Activated naive CD4-positive, alpha-beta T cell treated with anti-CD3 and anti-CD28 coated beads for 36 hours (primary cell): ENCODE results near the gene NDUFB11. TPM values are rescaled to one million over a fixed set of nuclear protein-coding genes. Genes with fewer than 3 reads are reported as not detected.

Experiments
- CTCF ChIA-PET: fragments of 350-600 bp; sonication (Branson Sonifier 250); formaldehyde crosslinking; loops from one replicate; lab custom pipeline; 2021; ENCODE audit warnings: antibody characterized with exemption; lab: Charles Lee
- DNase-seq: peaks from one replicate; pipeline ENCODE4 v3.0.0-alpha.2; 2020
- H3K27ac Mint-ChIP-seq: one replicate; pipeline ENCODE4 v1.8.0; 2021; ENCODE audit warnings: mild to moderate bottlenecking, mixed read lengths
- H3K27me3 Mint-ChIP-seq: one replicate; pipeline ENCODE4 v1.8.0; 2021; ENCODE audit warnings: low read depth, mixed read lengths
- H3K36me3 Mint-ChIP-seq: one replicate; pipeline ENCODE4 v1.8.0; 2021; ENCODE audit warnings: low read depth, mixed read lengths
- H3K4me1 Mint-ChIP-seq: one replicate; pipeline ENCODE4 v1.8.0; 2021; ENCODE audit warnings: low read depth, mixed read lengths
- H3K4me3 Mint-ChIP-seq: one replicate; pipeline ENCODE4 v1.8.0; 2021; ENCODE audit warnings: mild to moderate bottlenecking, moderate library complexity, mixed read lengths
- H3K9me3 Mint-ChIP-seq: one replicate; pipeline ENCODE4 v1.8.0; 2021; ENCODE audit warnings: mixed read lengths
- intact Hi-C: fragments of 100-400 bp; cut with micrococcal nuclease; formaldehyde crosslinking; loops from one replicate; pipeline ENCODE4 v1.15.1; 2023
- total RNA-seq, 2 experiments: library from RNA; stranded (reverse); gene quantifications; one replicate each; pipeline ENCODE4 v1.2.3, GENCODE V29; 2021

The NDUFB11 gene
- 10 to 100 TPM; 85.8 to 87.2 TPM for total RNA-seq

DNA sequence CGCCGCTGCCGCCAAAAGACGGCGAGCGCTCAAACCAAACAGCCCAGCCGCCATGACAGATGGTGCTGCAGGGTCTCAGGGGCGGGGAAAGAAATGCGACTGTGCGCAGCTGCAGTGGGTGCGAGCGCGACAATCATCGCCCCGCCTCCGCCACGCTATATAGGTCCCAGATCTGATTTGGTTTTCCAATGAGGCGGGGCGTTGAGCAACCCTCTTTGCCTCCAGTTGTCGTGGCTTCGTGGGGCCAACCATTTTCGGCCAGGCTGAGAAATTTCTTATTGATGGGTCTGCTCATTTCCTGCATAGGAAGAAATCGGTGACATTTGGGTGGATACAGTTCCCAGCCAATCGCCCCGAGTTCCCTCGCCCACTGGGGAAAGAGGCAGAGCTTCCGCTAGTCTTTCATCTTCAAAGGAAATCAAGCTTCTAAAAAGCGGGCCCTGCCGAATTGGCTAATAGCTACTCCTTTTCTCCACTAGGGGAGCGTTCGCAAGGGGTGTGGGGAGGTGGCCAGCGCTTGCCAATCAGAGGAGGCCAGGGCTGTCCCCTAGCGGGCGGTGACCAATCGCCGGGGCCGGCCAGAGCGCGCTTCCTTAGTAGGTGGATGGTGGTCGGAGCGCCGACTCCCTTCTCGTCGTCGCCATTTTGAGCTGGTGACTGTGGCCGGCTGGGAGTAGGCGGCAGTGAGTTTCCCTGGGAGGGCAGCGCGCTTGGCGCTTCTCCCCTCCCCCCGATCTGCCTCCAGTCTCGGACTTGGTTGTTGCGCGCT, at the start of gene NDUFB11, which contains the start of gene RBM10:
TSS of gene NDUFB11 (minus strand) at position 77 of the 769 bp plus-strand sequence. CDS start at position 54, 23 bp downstream.
TSS of gene RBM10 (plus strand) at position 596 of the 769 bp plus-strand sequence. CDS start 2,261 bp downstream, outside the sequence.
- Mint-ChIP-seq H3K36me3 (peaks cover 25% of the 10 kb centered on the region), H3K9me3 (no peaks in the 10 kb centered on the region), H3K4me3 (peak within 1 kb of the TSS; percentile 97), H3K4me1 (peaks cover 35% of the 10 kb centered on the region), H3K27ac (peak within 1 kb of the TSS; percentile 99), H3K27me3 (no peaks in the 10 kb centered on the region)
- CTCF ChIA-PET: interaction anchor here (0.6 to 1.0 kb wide), 6 partner anchors 10 to 490 kb away, joined by 3 to 6 read pairs (median 4); no protein-coding TSS in a partner anchor
- peak; percentile 94 for DNase-seq
- intact Hi-C loops: loop anchor here (1.0 to 5.0 kb wide), 7 partner anchors 16 to 337 kb away; partner anchors contain the start of genes RP2, UBA1, USP11 and ZNF41

DNA sequence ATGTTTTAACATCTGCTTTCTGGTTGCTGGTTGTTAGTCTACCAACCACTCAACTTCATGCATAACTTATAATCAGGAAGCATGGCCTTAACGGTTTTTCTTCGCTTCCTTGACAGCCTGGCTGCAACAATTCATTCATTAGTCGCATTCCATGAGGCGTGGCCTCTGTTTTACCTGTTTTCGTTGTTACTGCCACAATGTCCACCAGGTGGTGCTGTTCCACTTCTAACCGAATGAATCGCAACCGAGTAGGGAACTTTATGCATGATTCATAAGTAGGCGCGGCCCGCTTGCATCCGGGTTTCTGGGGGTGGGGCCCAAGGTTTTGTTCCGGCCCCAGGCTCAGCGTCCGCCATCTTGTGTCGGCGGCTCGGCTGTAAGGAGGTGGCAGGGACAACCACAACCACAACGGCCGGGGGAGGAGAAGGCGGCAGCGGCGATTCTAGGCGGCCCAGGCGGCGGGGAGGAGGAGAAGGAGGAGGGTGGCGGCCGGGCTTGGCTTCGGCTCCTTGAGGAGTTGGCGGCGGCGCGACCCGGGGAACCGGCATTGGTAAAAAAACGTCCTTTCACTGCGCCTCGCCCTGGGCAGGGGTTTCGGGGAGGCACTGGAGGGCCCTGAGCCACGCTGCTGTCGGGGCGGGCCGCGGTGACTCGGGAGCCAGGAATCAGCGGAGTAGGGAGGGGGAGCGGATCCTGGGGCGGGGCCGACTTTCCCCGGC, 49.1 kb upstream of the NDUFB11 start, which contains the start of gene UBA1:
TSS of gene UBA1 (plus strand) at position 355 of the 719 bp plus-strand sequence. CDS start 4,974 bp downstream, outside the sequence.
- Mint-ChIP-seq H3K4me3 (peak within 1 kb of the TSS; percentile 94), H3K4me1 (peaks cover 58% of the 10 kb centered on the region), H3K9me3 (no peaks in the 10 kb centered on the region), H3K27me3 (no peaks in the 10 kb centered on the region), H3K27ac (peak within 1 kb of the TSS; percentile 94), H3K36me3 (peaks cover 21% of the 10 kb centered on the region)
- DNase-seq: peak; percentile 96
- intact Hi-C loops: loop anchor here (1.0 to 5.0 kb wide), 11 partner anchors 24 to 834 kb away; partner anchors contain the start of genes ELK1, RBM10, USP11 and ZNF41
- CTCF ChIA-PET: no interaction called here

DNA sequence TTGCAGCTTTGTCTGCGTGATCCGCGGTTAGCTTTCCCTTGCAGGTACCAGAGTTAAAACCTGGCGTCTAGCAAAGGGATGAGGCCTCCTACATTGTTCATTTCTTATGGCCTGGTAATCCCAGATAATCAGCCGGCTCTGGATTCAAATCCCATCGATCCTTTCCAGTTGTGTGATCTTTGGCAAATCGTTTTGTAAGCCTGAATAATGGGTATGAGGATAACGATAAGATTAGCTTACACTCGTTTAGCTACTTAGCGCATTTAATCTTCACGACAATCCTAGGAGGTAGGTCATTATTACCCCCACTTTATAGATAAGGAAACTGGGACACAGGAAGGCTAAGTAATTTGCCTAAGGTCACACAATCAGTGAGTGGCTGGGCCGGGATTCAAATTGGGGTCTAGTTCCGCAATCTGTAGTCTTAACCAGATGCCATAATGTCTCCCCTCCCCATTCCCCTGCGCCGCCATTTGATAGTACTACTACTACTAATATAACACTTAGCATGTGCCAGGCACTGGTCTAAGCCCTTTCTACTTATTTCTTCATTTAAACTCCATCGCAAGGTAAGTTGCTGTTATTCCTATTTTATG, 47.4 kb upstream of the NDUFB11 start:
- H3K4me3 Mint-ChIP-seq: peak overlapping the region; percentile 91
- peaks cover 19% of the 10 kb centered on the region for H3K36me3 Mint-ChIP-seq
- CTCF ChIA-PET: interaction anchor here (0.5 to 2.3 kb wide), 4 partner anchors 97 to 292 kb away, joined by 3 to 9 read pairs (median 4); no protein-coding TSS in a partner anchor
- peaks cover 58% of the 10 kb centered on the region for H3K4me1 Mint-ChIP-seq
- no peaks in the 10 kb centered on the region for H3K9me3 Mint-ChIP-seq
- intact Hi-C loops: loop anchor here (2.0 to 5.0 kb wide), 4 partner anchors 175 to 835 kb away; partner anchors contain the start of genes ELK1 and ZNF41
- H3K27ac Mint-ChIP-seq: peak overlapping the region; percentile 92
- H3K27me3 Mint-ChIP-seq: no peaks in the 10 kb centered on the region
- DNase-seq: no peak

DNA sequence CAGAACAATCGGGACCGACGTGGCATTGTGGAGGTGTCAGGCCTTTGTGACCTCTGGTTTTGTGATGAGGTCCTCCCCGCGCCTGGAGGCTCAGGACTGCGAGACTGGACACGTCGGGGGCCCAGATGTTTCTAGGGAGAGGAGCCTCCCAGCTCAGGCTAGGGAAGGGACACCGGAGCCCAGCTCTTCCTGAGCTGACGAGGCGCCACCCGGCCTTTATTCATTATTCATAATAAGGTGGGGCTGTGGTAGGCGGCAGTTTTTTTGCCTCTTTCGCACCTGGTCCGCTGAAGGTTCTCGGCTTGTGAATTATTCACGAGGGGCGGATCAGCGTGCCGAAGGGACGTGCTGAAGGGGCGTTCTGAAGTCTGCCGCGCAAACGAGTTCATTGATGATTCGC, 46.8 kb upstream of the NDUFB11 start:
- H3K36me3 Mint-ChIP-seq: peaks cover 15% of the 10 kb centered on the region
- H3K4me3 Mint-ChIP-seq: peak overlapping the region; percentile 91
- H3K4me1 Mint-ChIP-seq: peaks cover 52% of the 10 kb centered on the region
- no peaks in the 10 kb centered on the region for H3K27me3 Mint-ChIP-seq
- H3K9me3 Mint-ChIP-seq: no peaks in the 10 kb centered on the region
- peak; percentile 66 for DNase-seq
- CTCF ChIA-PET: interaction anchor here (0.5 to 2.3 kb wide), 5 partner anchors 42 to 292 kb away, joined by 3 to 9 read pairs (median 3); partner anchors contain the start of gene USP11
- H3K27ac Mint-ChIP-seq: peak overlapping the region; percentile 92
- intact Hi-C loops: loop anchor here (5.0 kb wide), 2 partner anchors 176 to 836 kb away; no protein-coding TSS in a partner anchor

DNA sequence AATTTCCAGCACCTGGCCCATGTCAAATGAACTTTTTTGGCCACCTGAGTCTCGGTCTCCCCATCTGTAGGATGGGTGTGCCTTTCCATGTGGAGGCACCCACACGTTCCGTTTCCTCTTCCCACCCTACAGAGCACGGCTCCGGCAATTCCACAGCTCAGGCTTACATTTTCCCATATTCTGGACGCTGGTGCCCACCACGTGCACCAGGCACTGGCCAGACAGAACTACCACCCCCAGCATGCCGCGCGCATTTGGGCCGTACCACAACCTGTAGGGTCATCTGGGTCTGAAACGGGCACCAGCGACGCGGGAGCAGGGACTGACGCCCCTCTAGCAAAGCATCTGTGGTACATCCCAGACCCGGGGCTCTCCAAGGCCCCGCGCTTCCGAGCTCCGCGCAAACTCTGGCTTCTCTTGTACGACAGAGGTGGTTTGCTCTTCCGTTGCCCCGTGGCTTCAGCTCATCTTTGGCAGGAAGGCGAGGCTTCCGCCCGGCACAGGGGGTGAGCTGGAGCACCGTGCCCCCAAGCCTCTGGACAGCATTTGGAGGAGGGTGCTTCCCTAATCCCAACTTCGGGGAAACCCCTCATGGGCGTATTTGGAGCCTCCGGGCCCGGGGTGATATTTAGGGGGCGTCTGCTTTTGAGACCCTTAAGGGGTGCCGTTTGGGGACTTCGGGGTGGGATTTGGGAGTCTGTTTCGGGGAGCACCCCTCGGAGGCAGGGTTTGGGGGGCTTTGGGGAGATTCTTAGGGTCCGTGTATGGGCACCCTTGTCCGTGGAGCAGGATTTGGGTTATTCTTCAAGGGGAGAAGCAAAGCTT, 46.2 kb upstream of the NDUFB11 start:
- CTCF ChIA-PET: interaction anchor here (0.6 to 2.3 kb wide), 3 partner anchors 42 to 198 kb away, joined by 3 to 9 read pairs (median 4); partner anchors contain the start of gene USP11
- Mint-ChIP-seq H3K27me3 (no peaks in the 10 kb centered on the region), H3K4me1 (peaks cover 45% of the 10 kb centered on the region), H3K27ac (peak overlapping the region; percentile 92), H3K9me3 (no peaks in the 10 kb centered on the region), H3K36me3 (peaks cover 10% of the 10 kb centered on the region), H3K4me3 (peak overlapping the region; percentile 91)
- DNase-seq: peak; percentile 89
- intact Hi-C loops: loop anchor here (1.0 to 5.0 kb wide), 3 partner anchors 61 to 837 kb away; no protein-coding TSS in a partner anchor

DNA sequence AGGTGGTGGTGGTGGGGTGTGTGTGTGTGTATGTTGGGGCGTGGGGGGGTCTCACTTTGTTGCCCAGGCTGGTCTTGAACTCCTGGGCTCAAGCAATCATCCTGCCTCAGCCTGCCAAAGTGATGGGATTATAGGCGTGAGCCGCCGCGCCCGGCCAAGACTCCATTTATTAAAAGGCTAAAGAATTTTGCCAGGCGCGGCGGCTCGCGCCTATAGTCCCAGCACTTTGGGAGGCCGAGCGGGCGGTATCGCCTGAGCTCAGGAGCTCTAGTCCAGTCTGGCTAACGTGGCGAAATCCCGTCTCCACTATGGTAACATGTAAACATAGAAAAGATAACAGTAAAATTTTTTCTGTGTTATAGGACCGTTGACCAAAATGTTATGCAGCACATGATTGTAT, 45.4 kb upstream of the NDUFB11 start:
- no peaks in the 10 kb centered on the region for H3K9me3 Mint-ChIP-seq
- no peaks in the 10 kb centered on the region for H3K27me3 Mint-ChIP-seq

DNA sequence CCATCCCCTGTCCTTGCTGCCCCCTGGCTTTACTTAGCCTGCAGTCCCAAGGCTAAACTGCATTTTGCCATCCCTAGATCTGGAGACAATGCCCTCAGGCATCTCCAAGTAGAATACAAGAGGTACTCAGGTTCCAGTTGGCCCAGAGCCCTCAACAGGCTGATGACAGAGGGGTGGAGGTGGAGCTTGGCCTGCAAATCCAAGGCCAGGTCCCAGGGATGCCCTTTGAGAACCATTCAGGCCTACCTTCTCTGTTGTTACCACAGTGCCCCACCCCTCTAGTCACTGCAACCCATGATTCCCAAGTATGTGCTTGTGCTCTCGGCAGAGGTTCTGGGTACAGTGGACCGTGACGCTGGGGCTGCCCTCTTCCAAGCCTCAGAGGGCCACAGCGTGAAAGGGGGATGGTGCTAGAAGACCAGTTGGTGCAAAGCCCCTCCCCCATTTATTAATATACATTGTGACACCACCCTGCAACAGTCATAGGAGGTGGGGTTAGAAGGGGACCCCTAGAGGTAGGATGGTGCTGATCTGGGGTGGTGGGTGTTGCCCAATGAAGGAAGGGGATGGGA, 42.7 kb upstream of the NDUFB11 start:
- H3K4me1 Mint-ChIP-seq: peaks cover 23% of the 10 kb centered on the region
- peaks cover 1% of the 10 kb centered on the region for H3K36me3 Mint-ChIP-seq
- H3K4me3 Mint-ChIP-seq: no peak overlapping the region
- intact Hi-C loops: no loop called here
- H3K9me3 Mint-ChIP-seq: no peaks in the 10 kb centered on the region
- no peak for DNase-seq
- CTCF ChIA-PET: interaction anchor here (1.5 kb wide), 1 partner anchor 42 kb away, joined by 3 read pairs; the partner anchor contains the start of genes NDUFB11 and RBM10
- no peaks in the 10 kb centered on the region for H3K27me3 Mint-ChIP-seq
- no peak overlapping the region for H3K27ac Mint-ChIP-seq

More for the DNA sequence above, 45.4 kb upstream of the NDUFB11 start:
- intact Hi-C loops: loop anchor here (1.0 to 5.0 kb wide), 3 partner anchors 61 to 837 kb away; no protein-coding TSS in a partner anchor
- no peak overlapping the region for H3K27ac Mint-ChIP-seq
- H3K36me3 Mint-ChIP-seq: peaks cover 7% of the 10 kb centered on the region
- CTCF ChIA-PET: interaction anchor here (0.8 kb wide), 1 partner anchor 45 kb away, joined by 3 read pairs; the partner anchor contains the start of gene RBM10
- DNase-seq: no peak
- H3K4me1 Mint-ChIP-seq: peaks cover 39% of the 10 kb centered on the region
- no peak overlapping the region for H3K4me3 Mint-ChIP-seq

DNA sequence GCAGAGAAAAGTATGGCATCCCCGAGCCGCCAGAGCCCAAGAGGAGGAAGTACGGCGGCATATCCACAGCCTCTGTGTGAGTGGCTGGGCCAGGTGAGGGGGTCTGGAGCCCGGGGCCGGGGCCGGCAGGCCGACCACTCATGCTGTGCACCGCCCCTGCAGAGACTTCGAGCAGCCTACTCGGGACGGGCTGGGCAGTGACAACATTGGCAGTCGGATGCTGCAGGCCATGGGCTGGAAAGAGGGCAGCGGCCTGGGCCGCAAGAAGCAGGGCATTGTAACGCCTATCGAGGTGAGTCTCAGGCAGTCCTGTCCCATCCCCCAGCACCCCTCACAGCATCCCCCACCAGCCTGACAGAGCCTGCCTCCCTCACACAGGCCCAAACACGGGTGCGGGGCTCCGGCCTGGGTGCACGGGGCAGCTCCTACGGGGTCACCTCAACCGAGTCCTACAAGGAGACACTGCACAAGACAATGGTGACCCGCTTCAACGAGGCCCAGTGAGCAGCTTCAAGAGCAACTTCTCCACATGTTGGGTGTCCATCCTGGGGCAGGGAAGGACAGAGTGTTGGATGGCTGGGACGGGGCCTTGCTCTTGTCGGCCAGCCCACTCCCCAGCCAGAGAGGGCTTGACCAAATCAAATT, 41.7 kb upstream of the NDUFB11 start:
- H3K27ac Mint-ChIP-seq: peak overlapping the region; percentile 3
- peaks cover 5% of the 10 kb centered on the region for H3K36me3 Mint-ChIP-seq
- intact Hi-C loops: no loop called here
- DNase-seq: no peak
- H3K27me3 Mint-ChIP-seq: no peaks in the 10 kb centered on the region
- CTCF ChIA-PET: no interaction called here
- no peak overlapping the region for H3K4me3 Mint-ChIP-seq
- H3K4me1 Mint-ChIP-seq: peaks cover 23% of the 10 kb centered on the region
- H3K9me3 Mint-ChIP-seq: no peaks in the 10 kb centered on the region

DNA sequence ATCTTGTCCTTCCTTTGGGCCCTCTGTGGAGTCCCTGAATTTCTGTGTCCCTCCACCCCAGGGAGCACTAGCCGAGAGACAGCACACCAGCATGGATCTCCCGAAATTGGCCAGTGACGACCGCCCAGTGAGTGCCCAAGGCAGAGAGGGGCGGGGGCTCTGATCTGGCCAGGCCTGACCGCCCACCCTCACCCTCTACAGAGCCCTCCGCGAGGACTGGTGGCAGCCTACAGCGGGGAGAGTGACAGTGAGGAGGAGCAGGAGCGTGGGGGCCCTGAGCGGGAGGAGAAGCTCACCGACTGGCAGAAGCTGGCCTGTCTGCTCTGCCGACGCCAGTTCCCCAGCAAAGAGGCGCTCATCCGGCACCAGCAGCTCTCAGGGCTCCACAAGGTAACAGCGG, 40.7 kb upstream of the NDUFB11 start:
- Mint-ChIP-seq H3K27me3 (no peaks in the 10 kb centered on the region), H3K4me3 (no peak overlapping the region), H3K4me1 (peaks cover 20% of the 10 kb centered on the region), H3K9me3 (no peaks in the 10 kb centered on the region), H3K36me3 (peaks cover 5% of the 10 kb centered on the region), H3K27ac (peak overlapping the region; percentile 3)
- CTCF ChIA-PET: no interaction called here
- intact Hi-C loops: no loop called here
- no peak for DNase-seq

DNA sequence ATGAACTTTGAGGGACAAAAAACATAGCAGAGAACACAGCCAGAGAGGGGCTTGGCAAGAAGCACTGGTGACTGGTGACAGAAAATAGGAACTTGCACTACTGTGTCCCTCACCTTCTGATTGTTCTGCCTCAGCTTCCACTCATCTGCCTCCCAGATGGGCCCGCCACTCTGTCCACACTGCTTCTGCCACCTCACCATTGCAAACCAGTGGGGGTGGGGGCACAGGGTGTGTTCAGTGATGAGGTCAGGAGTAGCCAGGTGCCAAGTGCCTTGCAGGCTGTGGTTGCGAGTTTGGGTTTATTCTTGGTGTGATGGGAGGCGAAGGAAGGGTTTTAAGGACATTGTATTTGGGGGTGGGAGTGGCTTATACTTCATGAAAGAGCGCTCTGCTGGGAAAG, 40.0 kb upstream of the NDUFB11 start:
- H3K27me3 Mint-ChIP-seq: no peaks in the 10 kb centered on the region
- H3K36me3 Mint-ChIP-seq: peaks cover 6% of the 10 kb centered on the region
- intact Hi-C loops: no loop called here
- no peak for DNase-seq
- H3K27ac Mint-ChIP-seq: no peak overlapping the region
- H3K4me3 Mint-ChIP-seq: no peak overlapping the region
- no peaks in the 10 kb centered on the region for H3K9me3 Mint-ChIP-seq
- CTCF ChIA-PET: no interaction called here
- H3K4me1 Mint-ChIP-seq: peaks cover 17% of the 10 kb centered on the region
